Suprapubic skin (tissue), 4 donors: ENCODE results near the gene KRT72.

Experiments used
- EP300 ChIP-seq: sonication (generic); formaldehyde crosslinking; IDR thresholded peaks from one replicate; pipeline ENCODE4 v1.6.1; 2017; ENCODE audit warnings: antibody characterized with exemption
- POLR2A ChIP-seq, 2 donors: fragments of 450-650 bp; IDR thresholded peaks; one replicate each; pipeline ENCODE4 v1.6.1; 2017; ENCODE audit warnings: antibody characterized with exemption in 2 of 2, mild to moderate bottlenecking in 2 of 2, moderate library complexity in 2 of 2
- POLR2AphosphoS5 ChIP-seq, 3 donors: sonication (generic); formaldehyde crosslinking; IDR thresholded peaks; one replicate each; pipeline ENCODE4 v1.6.1; 2017; ENCODE audit warnings: antibody characterized with exemption in 3 of 3
- TF ChIP-seq, protein P1 (sequence below), 2 donors: fragments of 200-600 bp in 1 of 2; fragments of 450-650 bp in 1 of 2; sonication (generic) in 1 of 2; IDR thresholded peaks; one replicate each; pipeline ENCODE4 v1.5.1; 2016 to 2019; ENCODE audit warnings: antibody characterized with exemption in 2 of 2, mild to moderate bottlenecking in 1 of 2, moderate library complexity in 1 of 2

GRCh38 chr12:52629281-52630007, 28.2 kb upstream of the KRT72 start:
- TF ChIP-seq, protein P1, sequence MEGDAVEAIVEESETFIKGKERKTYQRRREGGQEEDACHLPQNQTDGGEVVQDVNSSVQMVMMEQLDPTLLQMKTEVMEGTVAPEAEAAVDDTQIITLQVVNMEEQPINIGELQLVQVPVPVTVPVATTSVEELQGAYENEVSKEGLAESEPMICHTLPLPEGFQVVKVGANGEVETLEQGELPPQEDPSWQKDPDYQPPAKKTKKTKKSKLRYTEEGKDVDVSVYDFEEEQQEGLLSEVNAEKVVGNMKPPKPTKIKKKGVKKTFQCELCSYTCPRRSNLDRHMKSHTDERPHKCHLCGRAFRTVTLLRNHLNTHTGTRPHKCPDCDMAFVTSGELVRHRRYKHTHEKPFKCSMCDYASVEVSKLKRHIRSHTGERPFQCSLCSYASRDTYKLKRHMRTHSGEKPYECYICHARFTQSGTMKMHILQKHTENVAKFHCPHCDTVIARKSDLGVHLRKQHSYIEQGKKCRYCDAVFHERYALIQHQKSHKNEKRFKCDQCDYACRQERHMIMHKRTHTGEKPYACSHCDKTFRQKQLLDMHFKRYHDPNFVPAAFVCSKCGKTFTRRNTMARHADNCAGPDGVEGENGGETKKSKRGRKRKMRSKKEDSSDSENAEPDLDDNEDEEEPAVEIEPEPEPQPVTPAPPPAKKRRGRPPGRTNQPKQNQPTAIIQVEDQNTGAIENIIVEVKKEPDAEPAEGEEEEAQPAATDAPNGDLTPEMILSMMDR (IDR thresholded peaks at IDR 0.05): no peak
- TF ChIP-seq POLR2A (IDR thresholded peaks at IDR 0.05) (no peak), POLR2AphosphoS5 (IDR thresholded peaks at IDR 0.05) (no peak), EP300 (no peak)
